ES-I3 (cell line): ENCODE measurements around the gene MIGA1.
"Not testable (repeated sequence)": the region's sequence is repeated elsewhere in the genome, so short reads cannot be mapped to it uniquely, and the experiment has no call there.

ENCODE experiments used
- H3K36me3 ChIP-seq: 2 replicates; pipeline ENCODE4 v1.6.1; 2013; ENCODE audit warnings: mild to moderate bottlenecking, low read length, control low read depth, moderate library complexity; ENCODE audit not compliant: insufficient read depth
- H3K4me1 ChIP-seq: 2 replicates; pipeline ENCODE4 v1.6.1; 2013; ENCODE audit warnings: mild to moderate bottlenecking, control low read depth, low read length; ENCODE audit not compliant: insufficient read depth
- H3K9ac ChIP-seq: 2 replicates; pipeline ENCODE4 v1.6.1; 2013; ENCODE audit warnings: low read depth, mild to moderate bottlenecking, low read length, moderate library complexity
- H3K9me3 ChIP-seq: 2 replicates; pipeline ENCODE4 v1.6.1; 2013; ENCODE audit warnings: mild to moderate bottlenecking, low read length, moderate library complexity; ENCODE audit not compliant: control insufficient read depth, insufficient read depth

Gene MIGA1

GRCh38 chr1:77776007-77776700, 3.3 kb upstream of the MIGA1 start:
- Histone ChIP-seq H3K36me3 (no peaks in the 10 kb centered on the region), H3K4me1 (no peaks in the 10 kb centered on the region; the same call in 1 of the 2 replicates), H3K9me3 (no peaks in the 10 kb centered on the region), H3K9ac (no peak overlapping the region)

GRCh38 chr1:77781683-77782082, 2.2 kb downstream of the MIGA1 start:
- H3K9me3 ChIP-seq: no peaks in the 10 kb centered on the region
- peaks cover 5% of the 10 kb centered on the region; the same call in 1 of the 2 replicates for H3K36me3 ChIP-seq

GRCh38 chr1:77783141-77783540, 3.7 kb downstream of the MIGA1 start:
- H3K4me1 ChIP-seq: no peaks in the 10 kb centered on the region; the same call in 1 of the 2 replicates
- H3K9ac ChIP-seq: no peak overlapping the region
- no peaks in the 10 kb centered on the region for H3K9me3 ChIP-seq
- peaks cover 5% of the 10 kb centered on the region; the same call in 1 of the 2 replicates for H3K36me3 ChIP-seq

More at GRCh38 chr1:77781683-77782082, 2.2 kb downstream of the MIGA1 start:
- Histone ChIP-seq H3K4me1 (no peaks in the 10 kb centered on the region; the same call in 1 of the 2 replicates), H3K9ac (no peak overlapping the region)

- not testable (repeated sequence) for H3K4me1 ChIP-seq, H3K9me3 ChIP-seq, H3K9ac ChIP-seq, H3K36me3 ChIP-seq
Observed at GRCh38 chr1:77786093-77786741, 6.8 kb downstream of the MIGA1 start.

- Histone ChIP-seq H3K36me3 (no peaks in the 10 kb centered on the region), H3K9ac (no peak overlapping the region), H3K4me1 (no peaks in the 10 kb centered on the region), H3K9me3 (no peaks in the 10 kb centered on the region)
Observed at GRCh38 chr1:77794550-77794949, 15.1 kb downstream of the MIGA1 start.

GRCh38 chr1:77796695-77797405, 17.4 kb downstream of the MIGA1 start:
- Histone ChIP-seq H3K4me1 (peaks cover 4% of the 10 kb centered on the region; the same call in 1 of the 2 replicates), H3K36me3 (no peaks in the 10 kb centered on the region), H3K9me3 (no peaks in the 10 kb centered on the region), H3K9ac (no peak overlapping the region)

- Histone ChIP-seq H3K4me1 (peaks cover 4% of the 10 kb centered on the region; the same call in 1 of the 2 replicates), H3K9me3 (no peaks in the 10 kb centered on the region), H3K36me3 (no peaks in the 10 kb centered on the region), H3K9ac (no peak overlapping the region)
Observed at GRCh38 chr1:77797991-77798390, 18.5 kb downstream of the MIGA1 start.

- H3K9me3 ChIP-seq: no peaks in the 10 kb centered on the region
- peaks cover 4% of the 10 kb centered on the region; the same call in 1 of the 2 replicates for H3K4me1 ChIP-seq
- H3K36me3 ChIP-seq: peaks cover 3% of the 10 kb centered on the region; the same call in 1 of the 2 replicates
- no peak overlapping the region for H3K9ac ChIP-seq
Observed at GRCh38 chr1:77802026-77802425, 22.6 kb downstream of the MIGA1 start.

GRCh38 chr1:77803371-77803770, 23.9 kb downstream of the MIGA1 start:
- Histone ChIP-seq H3K4me1 (peaks cover 4% of the 10 kb centered on the region; the same call in 1 of the 2 replicates), H3K36me3 (peaks cover 3% of the 10 kb centered on the region; the same call in 1 of the 2 replicates), H3K9ac (no peak overlapping the region), H3K9me3 (no peaks in the 10 kb centered on the region)

- H3K36me3 ChIP-seq, H3K9me3 ChIP-seq, H3K4me1 ChIP-seq, H3K9ac ChIP-seq: not testable (repeated sequence)
Observed at GRCh38 chr1:77809787-77810462, 30.5 kb downstream of the MIGA1 start.

- not testable (repeated sequence) for H3K4me1 ChIP-seq
Observed at GRCh38 chr1:77811589-77811988, 32.1 kb downstream of the MIGA1 start.

GRCh38 chr1:77817368-77818209, 38.1 kb downstream of the MIGA1 start:
- H3K36me3 ChIP-seq: no peaks in the 10 kb centered on the region
- no peaks in the 10 kb centered on the region for H3K9me3 ChIP-seq
- no peak overlapping the region for H3K9ac ChIP-seq

More at GRCh38 chr1:77811589-77811988, 32.1 kb downstream of the MIGA1 start:
- H3K9ac ChIP-seq, H3K36me3 ChIP-seq, H3K9me3 ChIP-seq: not testable (repeated sequence)

GRCh38 chr1:77820121-77820520, 40.7 kb downstream of the MIGA1 start:
- Histone ChIP-seq H3K9me3 (no peaks in the 10 kb centered on the region), H3K9ac (no peak overlapping the region), H3K36me3 (no peaks in the 10 kb centered on the region), H3K4me1 (no peaks in the 10 kb centered on the region)

More at GRCh38 chr1:77817368-77818209, 38.1 kb downstream of the MIGA1 start:
- no peaks in the 10 kb centered on the region for H3K4me1 ChIP-seq
